Activated CD4-positive, alpha-beta T cell treated with anti-CD3 and anti-CD28 coated beads, Interleukin-2, amount 10 ng/mL, durations not matched to agents 7 days and 5 days (primary cell): ENCODE measurements around the gene PNPLA4. TPM values are rescaled to one million over a fixed set of nuclear protein-coding genes. Genes with fewer than 3 reads are reported as not detected.

ENCODE experiments used
- CTCF ChIA-PET: fragments of 350-600 bp; sonication (Branson Sonifier 250); formaldehyde crosslinking; loops from one replicate; lab custom pipeline; 2021; ENCODE audit warnings: antibody characterized with exemption; lab: Charles Lee
- POLR2A ChIA-PET: fragments of 350-600 bp; sonication (Branson Sonifier 250); formaldehyde crosslinking; loops from one replicate; lab custom pipeline; 2021; ENCODE audit warnings: antibody characterized with exemption; lab: Charles Lee
- DNase-seq: peaks from one replicate; pipeline ENCODE4 v3.0.0-alpha.2; 2020
- H3K27ac Mint-ChIP-seq: one replicate; pipeline ENCODE4 v1.8.0; 2021; ENCODE audit warnings: mild to moderate bottlenecking, moderate library complexity, mixed read lengths
- H3K27me3 Mint-ChIP-seq: one replicate; pipeline ENCODE4 v1.8.0; 2021; ENCODE audit warnings: mixed read lengths
- H3K36me3 Mint-ChIP-seq: one replicate; pipeline ENCODE4 v1.8.0; 2021; ENCODE audit warnings: low read depth, mixed read lengths
- H3K4me1 Mint-ChIP-seq: one replicate; pipeline ENCODE4 v1.8.0; 2021; ENCODE audit warnings: mixed read lengths
- H3K4me3 Mint-ChIP-seq: one replicate; pipeline ENCODE4 v1.8.0; 2021; ENCODE audit warnings: mild to moderate bottlenecking, moderate library complexity, mixed read lengths
- H3K9me3 Mint-ChIP-seq: one replicate; pipeline ENCODE4 v1.8.0; 2021; ENCODE audit warnings: mixed read lengths
- total RNA-seq, 2 experiments: library from RNA; stranded (reverse); gene quantifications; one replicate each; pipeline ENCODE4 v1.2.3, GENCODE V29; 2021

PNPLA4 gene
- total RNA-seq, result 1 to 10 TPM; 5.9 to 6.1 TPM

GRCh38 chrX:7927259-7928167 lies at the start of gene PNPLA4:
TSS of gene PNPLA4 (minus strand) at chrX:7927413. CDS start at chrX:7926119, 1,294 bp downstream.
- POLR2A ChIA-PET, result no interaction called here
- DNase-seq, result peak; percentile 81
- Mint-ChIP-seq H3K4me1 (peaks cover 22% of the 10 kb centered on the region), H3K27ac (peak within 1 kb of the TSS; percentile 96), H3K4me3 (peak within 1 kb of the TSS; percentile 88), H3K9me3 (no peaks in the 10 kb centered on the region), H3K27me3 (no peaks in the 10 kb centered on the region), H3K36me3 (peaks cover 1% of the 10 kb centered on the region)
- CTCF ChIA-PET, result no interaction called here

GRCh38 chrX:7972586-7972985 lies 45.4 kb upstream of the PNPLA4 start:
- Mint-ChIP-seq H3K9me3 (no peaks in the 10 kb centered on the region), H3K27me3 (no peaks in the 10 kb centered on the region), H3K4me3 (no peak overlapping the region), H3K36me3 (no peaks in the 10 kb centered on the region), H3K27ac (no peak overlapping the region), H3K4me1 (no peaks in the 10 kb centered on the region)
- POLR2A ChIA-PET, result no interaction called here
- CTCF ChIA-PET, result no interaction called here
- no peak for DNase-seq

- Mint-ChIP-seq H3K27me3 (no peaks in the 10 kb centered on the region), H3K4me3 (no peak overlapping the region), H3K27ac (no peak overlapping the region), H3K9me3 (no peaks in the 10 kb centered on the region), H3K36me3 (no peaks in the 10 kb centered on the region), H3K4me1 (no peaks in the 10 kb centered on the region)
- POLR2A ChIA-PET, result no interaction called here
- no peak for DNase-seq
- CTCF ChIA-PET, result no interaction called here
These were observed 43.2 kb upstream of the PNPLA4 start for GRCh38 chrX:7970428-7970827.

- peaks cover 3% of the 10 kb centered on the region for H3K9me3 Mint-ChIP-seq
- H3K36me3 Mint-ChIP-seq, result no peaks in the 10 kb centered on the region
- DNase-seq, result no peak
- no peaks in the 10 kb centered on the region for H3K27me3 Mint-ChIP-seq
- CTCF ChIA-PET, result no interaction called here
- H3K27ac Mint-ChIP-seq, result no peak overlapping the region
- POLR2A ChIA-PET, result no interaction called here
- no peaks in the 10 kb centered on the region for H3K4me1 Mint-ChIP-seq
- H3K4me3 Mint-ChIP-seq, result no peak overlapping the region
These were observed 38.2 kb upstream of the PNPLA4 start for GRCh38 chrX:7965436-7965835.

- Mint-ChIP-seq H3K27me3 (no peaks in the 10 kb centered on the region), H3K4me3 (no peak overlapping the region), H3K4me1 (no peaks in the 10 kb centered on the region), H3K36me3 (no peaks in the 10 kb centered on the region), H3K9me3 (peaks cover 3% of the 10 kb centered on the region), H3K27ac (no peak overlapping the region)
- DNase-seq, result no peak
- ChIA-PET POLR2A (no interaction called here), CTCF (no interaction called here)
These were observed 33.0 kb upstream of the PNPLA4 start for GRCh38 chrX:7960246-7960645.

GRCh38 chrX:7953446-7953845 lies 26.2 kb upstream of the PNPLA4 start:
- H3K4me1 Mint-ChIP-seq, result no peaks in the 10 kb centered on the region
- H3K9me3 Mint-ChIP-seq, result no peaks in the 10 kb centered on the region
- ChIA-PET POLR2A (no interaction called here), CTCF (no interaction called here)
- H3K27ac Mint-ChIP-seq, result no peak overlapping the region
- no peak overlapping the region for H3K4me3 Mint-ChIP-seq
- no peak for DNase-seq
- no peaks in the 10 kb centered on the region for H3K27me3 Mint-ChIP-seq
- H3K36me3 Mint-ChIP-seq, result no peaks in the 10 kb centered on the region

GRCh38 chrX:7950865-7951264 lies 23.7 kb upstream of the PNPLA4 start:
- Mint-ChIP-seq H3K36me3 (no peaks in the 10 kb centered on the region), H3K9me3 (no peaks in the 10 kb centered on the region), H3K4me1 (no peaks in the 10 kb centered on the region), H3K4me3 (no peak overlapping the region), H3K27me3 (no peaks in the 10 kb centered on the region), H3K27ac (no peak overlapping the region)
- ChIA-PET POLR2A (no interaction called here), CTCF (no interaction called here)
- DNase-seq, result no peak

GRCh38 chrX:7948483-7948882 lies 21.3 kb upstream of the PNPLA4 start:
- CTCF ChIA-PET, result no interaction called here
- Mint-ChIP-seq H3K9me3 (no peaks in the 10 kb centered on the region), H3K4me3 (no peak overlapping the region)

GRCh38 chrX:7946960-7947359 lies 19.7 kb upstream of the PNPLA4 start:
- Mint-ChIP-seq H3K4me1 (no peaks in the 10 kb centered on the region), H3K27me3 (no peaks in the 10 kb centered on the region), H3K9me3 (no peaks in the 10 kb centered on the region), H3K4me3 (no peak overlapping the region), H3K36me3 (no peaks in the 10 kb centered on the region), H3K27ac (no peak overlapping the region)
- DNase-seq, result no peak
- POLR2A ChIA-PET, result no interaction called here
- CTCF ChIA-PET, result no interaction called here

More at GRCh38 chrX:7948483-7948882, 21.3 kb upstream of the PNPLA4 start:
- H3K27me3 Mint-ChIP-seq, result no peaks in the 10 kb centered on the region
- H3K4me1 Mint-ChIP-seq, result no peaks in the 10 kb centered on the region
- no peak for DNase-seq
- POLR2A ChIA-PET, result no interaction called here
- H3K27ac Mint-ChIP-seq, result no peak overlapping the region
- no peaks in the 10 kb centered on the region for H3K36me3 Mint-ChIP-seq

GRCh38 chrX:7943600-7944245 lies 16.5 kb upstream of the PNPLA4 start:
- Mint-ChIP-seq H3K4me1 (no peaks in the 10 kb centered on the region), H3K27me3 (no peaks in the 10 kb centered on the region), H3K9me3 (no peaks in the 10 kb centered on the region), H3K36me3 (no peaks in the 10 kb centered on the region), H3K4me3 (no peak overlapping the region), H3K27ac (no peak overlapping the region)
- DNase-seq, result no peak
- ChIA-PET POLR2A (no interaction called here), CTCF (no interaction called here)

GRCh38 chrX:7941390-7942042 lies 14.3 kb upstream of the PNPLA4 start:
- no peak overlapping the region for H3K27ac Mint-ChIP-seq
- POLR2A ChIA-PET, result no interaction called here
- no peak for DNase-seq

GRCh38 chrX:7934026-7934425 lies 6.8 kb upstream of the PNPLA4 start:
- H3K27ac Mint-ChIP-seq, result no peak overlapping the region
- DNase-seq, result no peak
- H3K4me1 Mint-ChIP-seq, result peaks cover 2% of the 10 kb centered on the region
- H3K9me3 Mint-ChIP-seq, result no peaks in the 10 kb centered on the region
- no peak overlapping the region for H3K4me3 Mint-ChIP-seq
- H3K27me3 Mint-ChIP-seq, result no peaks in the 10 kb centered on the region
- ChIA-PET CTCF (no interaction called here), POLR2A (no interaction called here)
- no peaks in the 10 kb centered on the region for H3K36me3 Mint-ChIP-seq

More at GRCh38 chrX:7941390-7942042, 14.3 kb upstream of the PNPLA4 start:
- no peaks in the 10 kb centered on the region for H3K36me3 Mint-ChIP-seq
- CTCF ChIA-PET, result no interaction called here
- H3K27me3 Mint-ChIP-seq, result no peaks in the 10 kb centered on the region
- no peaks in the 10 kb centered on the region for H3K4me1 Mint-ChIP-seq
- no peaks in the 10 kb centered on the region for H3K9me3 Mint-ChIP-seq
- no peak overlapping the region for H3K4me3 Mint-ChIP-seq

GRCh38 chrX:7926914-7927258 lies 327 bp downstream of the PNPLA4 start:
- CTCF ChIA-PET, result no interaction called here
- peak overlapping the region; percentile 96 for H3K27ac Mint-ChIP-seq
- H3K4me3 Mint-ChIP-seq, result peak overlapping the region; percentile 88
- H3K27me3 Mint-ChIP-seq, result no peaks in the 10 kb centered on the region
- no peaks in the 10 kb centered on the region for H3K9me3 Mint-ChIP-seq
- POLR2A ChIA-PET, result no interaction called here
- H3K36me3 Mint-ChIP-seq, result peaks cover 1% of the 10 kb centered on the region
- peaks cover 22% of the 10 kb centered on the region for H3K4me1 Mint-ChIP-seq
- DNase-seq, result no peak
